ENCODE measurements around the gene FLNB. TPM values are rescaled to one million over a fixed set of nuclear protein-coding genes. Genes with fewer than 3 reads are reported as not detected.
A peak's percentile ranks its signal among the peaks of the same experiment; 100 is the strongest.

FLNB gene
- total RNA-seq, 1 experiment from 2014 or later: 580 TPM

DNA sequence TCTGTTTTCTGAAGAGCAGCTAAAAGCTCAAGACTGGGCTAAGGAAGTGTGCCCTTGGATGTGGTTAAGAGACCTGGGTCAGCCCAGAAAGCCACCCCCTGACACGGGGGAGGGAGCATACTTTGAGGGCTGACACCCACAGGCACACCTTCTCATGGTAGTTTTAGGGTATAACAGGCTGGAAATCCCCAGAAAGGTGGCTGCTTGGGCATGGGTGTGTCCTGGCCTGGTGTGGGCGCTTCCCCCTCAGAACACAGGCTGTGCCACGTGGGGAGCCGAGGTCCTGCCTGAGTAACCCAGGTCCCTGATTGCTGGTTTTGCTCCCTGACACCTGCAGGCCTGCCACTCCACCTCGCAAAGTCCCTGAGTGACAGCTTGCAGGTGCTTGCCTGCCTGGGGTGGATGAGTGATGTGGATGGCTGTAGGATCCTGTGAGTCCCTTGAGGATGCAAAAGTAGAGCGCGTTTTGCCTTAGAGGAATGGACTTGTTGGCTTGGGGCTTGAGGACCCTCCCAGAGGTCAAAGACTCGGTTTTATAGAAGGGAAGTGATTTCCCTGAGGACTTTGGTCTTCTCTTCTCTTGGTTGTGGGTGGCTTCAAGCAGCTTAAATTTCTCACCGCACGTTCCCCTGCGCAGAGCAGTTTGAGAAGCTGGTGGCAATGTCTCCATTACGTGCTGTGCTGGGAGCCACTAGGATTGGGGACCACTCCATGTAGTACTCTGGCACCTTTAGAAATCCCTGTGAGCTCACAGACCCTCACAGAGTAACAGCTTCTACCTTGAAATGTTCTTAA is 108.1 kb downstream of the FLNB start:
- no peak for DNase-seq (ENCODE audit: unreplicated experiment)
- no peak overlapping the region for H3K27ac Mint-ChIP-seq (ENCODE audit: low read depth, unreplicated experiment)
- peaks cover 98% of the 10 kb centered on the region for H3K36me3 Mint-ChIP-seq (ENCODE audit: insufficient read depth, unreplicated experiment)
- CTCF ChIA-PET: no interaction called here
- no peaks in the 10 kb centered on the region for H3K4me1 Mint-ChIP-seq (ENCODE audit: insufficient read depth, unreplicated experiment)
- BruUV-seq (replicated peaks): no TSS peak
- intact Hi-C loops (cut with micrococcal nuclease): no loop called here
- H3K4me3 Mint-ChIP-seq (ENCODE audit: unreplicated experiment): no peak overlapping the region
- no peaks in the 10 kb centered on the region for H3K9me3 Mint-ChIP-seq (ENCODE audit: unreplicated experiment)
- TF ChIP-seq, protein P1, sequence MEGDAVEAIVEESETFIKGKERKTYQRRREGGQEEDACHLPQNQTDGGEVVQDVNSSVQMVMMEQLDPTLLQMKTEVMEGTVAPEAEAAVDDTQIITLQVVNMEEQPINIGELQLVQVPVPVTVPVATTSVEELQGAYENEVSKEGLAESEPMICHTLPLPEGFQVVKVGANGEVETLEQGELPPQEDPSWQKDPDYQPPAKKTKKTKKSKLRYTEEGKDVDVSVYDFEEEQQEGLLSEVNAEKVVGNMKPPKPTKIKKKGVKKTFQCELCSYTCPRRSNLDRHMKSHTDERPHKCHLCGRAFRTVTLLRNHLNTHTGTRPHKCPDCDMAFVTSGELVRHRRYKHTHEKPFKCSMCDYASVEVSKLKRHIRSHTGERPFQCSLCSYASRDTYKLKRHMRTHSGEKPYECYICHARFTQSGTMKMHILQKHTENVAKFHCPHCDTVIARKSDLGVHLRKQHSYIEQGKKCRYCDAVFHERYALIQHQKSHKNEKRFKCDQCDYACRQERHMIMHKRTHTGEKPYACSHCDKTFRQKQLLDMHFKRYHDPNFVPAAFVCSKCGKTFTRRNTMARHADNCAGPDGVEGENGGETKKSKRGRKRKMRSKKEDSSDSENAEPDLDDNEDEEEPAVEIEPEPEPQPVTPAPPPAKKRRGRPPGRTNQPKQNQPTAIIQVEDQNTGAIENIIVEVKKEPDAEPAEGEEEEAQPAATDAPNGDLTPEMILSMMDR (IDR thresholded peaks at IDR 0.05; ENCODE audit: unreplicated experiment): no peak
- POLR2A ChIA-PET: interaction anchor here (0.6 kb wide), 1 partner anchor 24 kb away, joined by 3 read pairs; no protein-coding TSS in a partner anchor
- H3K27me3 Mint-ChIP-seq (ENCODE audit: insufficient read depth, unreplicated experiment): no peaks in the 10 kb centered on the region

DNA sequence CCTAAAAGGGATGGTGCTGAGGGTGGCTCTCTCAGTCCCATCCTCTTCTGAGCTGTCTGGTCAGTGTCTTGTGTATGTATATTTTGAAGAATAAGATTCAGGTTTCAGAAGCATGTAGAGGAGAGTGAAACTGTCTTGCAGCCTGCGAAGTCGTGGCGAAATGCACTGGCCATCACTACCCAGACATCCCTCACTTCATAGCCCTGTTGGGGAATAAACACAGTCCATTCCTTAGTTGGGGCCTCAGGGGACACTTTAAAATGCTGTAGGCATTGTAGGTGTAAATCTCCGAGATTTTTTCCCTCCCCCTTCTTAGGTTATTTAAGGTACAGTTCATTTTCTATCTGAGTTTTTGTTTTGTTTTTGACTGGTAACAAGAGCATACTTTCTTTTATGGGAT is 108.8 kb downstream of the FLNB start:
- ChIA-PET CTCF (interaction anchor here (0.7 kb wide), 2 partner anchors 94 to 97 kb away, joined by 3 read pairs; no protein-coding TSS in a partner anchor), POLR2A (no interaction called here)
- TF ChIP-seq, protein P1 (IDR thresholded peaks at IDR 0.05; ENCODE audit: unreplicated experiment): no peak
- Mint-ChIP-seq H3K4me1 (ENCODE audit: insufficient read depth, unreplicated experiment) (no peaks in the 10 kb centered on the region), H3K4me3 (ENCODE audit: unreplicated experiment) (no peak overlapping the region), H3K27me3 (ENCODE audit: insufficient read depth, unreplicated experiment) (no peaks in the 10 kb centered on the region), H3K27ac (ENCODE audit: low read depth, unreplicated experiment) (peak overlapping the region; percentile 31), H3K9me3 (ENCODE audit: unreplicated experiment) (no peaks in the 10 kb centered on the region), H3K36me3 (ENCODE audit: insufficient read depth, unreplicated experiment) (peaks cover 99% of the 10 kb centered on the region)
- intact Hi-C loops (cut with micrococcal nuclease): no loop called here
- no peak for DNase-seq (ENCODE audit: unreplicated experiment)
- no TSS peak for BruUV-seq (replicated peaks)

DNA sequence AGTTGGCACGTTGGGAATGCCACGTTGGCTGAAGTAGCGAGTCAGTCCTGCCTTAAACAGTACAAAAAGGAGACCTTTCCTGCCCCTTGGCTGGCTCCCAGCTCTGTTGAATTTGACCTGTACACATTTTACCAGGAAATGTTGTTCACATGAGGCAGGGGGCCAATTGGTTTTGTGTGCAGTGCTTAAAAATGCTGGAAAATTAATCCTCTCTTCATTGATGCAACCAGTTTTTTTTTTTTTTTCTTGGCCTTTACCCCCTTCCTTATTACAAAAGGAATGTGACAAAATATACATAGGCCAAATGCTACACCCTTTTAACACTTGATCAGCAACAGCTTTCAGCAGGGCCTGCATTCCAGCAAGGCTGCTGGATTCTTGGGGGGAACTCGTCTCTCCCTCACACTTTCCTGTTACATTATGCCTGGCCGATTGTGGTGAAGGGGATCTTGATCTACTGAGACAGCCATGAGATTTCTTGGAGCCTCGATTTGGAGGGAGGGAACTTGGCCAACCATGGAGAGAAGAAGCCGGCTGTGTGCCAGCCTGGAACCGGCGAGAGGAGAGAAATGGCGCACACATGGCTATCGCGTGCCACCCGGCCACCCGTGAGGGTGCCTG is 109.4 kb downstream of the FLNB start:
- H3K4me3 Mint-ChIP-seq (ENCODE audit: unreplicated experiment): no peak overlapping the region
- ChIA-PET POLR2A (no interaction called here), CTCF (interaction anchor here (0.7 kb wide), 3 partner anchors 37 to 98 kb away, joined by 3 read pairs; no protein-coding TSS in a partner anchor)
- TF ChIP-seq, protein P1 (IDR thresholded peaks at IDR 0.05; ENCODE audit: unreplicated experiment): no peak
- BruUV-seq (replicated peaks): no TSS peak
- no peaks in the 10 kb centered on the region for H3K27me3 Mint-ChIP-seq (ENCODE audit: insufficient read depth, unreplicated experiment)
- no peak for DNase-seq (ENCODE audit: unreplicated experiment)
- no peaks in the 10 kb centered on the region for H3K9me3 Mint-ChIP-seq (ENCODE audit: unreplicated experiment)
- intact Hi-C loops (cut with micrococcal nuclease): no loop called here
- H3K27ac Mint-ChIP-seq (ENCODE audit: low read depth, unreplicated experiment): peak overlapping the region; percentile 31
- H3K36me3 Mint-ChIP-seq (ENCODE audit: insufficient read depth, unreplicated experiment): peaks cover 100% of the 10 kb centered on the region
- H3K4me1 Mint-ChIP-seq (ENCODE audit: insufficient read depth, unreplicated experiment): no peaks in the 10 kb centered on the region

DNA sequence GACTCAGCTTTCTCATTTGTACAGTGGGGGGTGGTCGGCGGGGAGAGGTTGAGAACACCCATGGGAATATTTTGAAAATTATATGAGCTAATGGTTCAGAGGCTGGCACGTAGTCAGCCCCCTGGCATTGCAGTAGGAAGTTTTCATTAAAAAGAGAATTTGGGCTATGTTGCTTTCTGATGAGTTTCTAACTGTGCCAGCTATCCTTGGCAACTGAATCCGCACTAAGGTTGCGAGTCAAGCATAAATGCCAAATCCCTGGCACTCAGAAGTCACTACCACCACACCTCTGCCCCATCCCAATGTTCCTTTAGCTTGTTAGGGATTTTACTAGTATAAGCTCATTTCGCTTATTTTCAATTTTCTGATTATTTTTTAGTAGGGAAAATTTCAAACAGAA is 111.0 kb downstream of the FLNB start:
- TF ChIP-seq, protein P1 (IDR thresholded peaks at IDR 0.05; ENCODE audit: unreplicated experiment): no peak
- no TSS peak for BruUV-seq (replicated peaks)
- intact Hi-C loops (cut with micrococcal nuclease): no loop called here
- CTCF ChIA-PET: interaction anchor here (0.6 to 2.3 kb wide), 7 partner anchors 13 to 222 kb away, joined by 3 to 7 read pairs (median 3); partner anchors contain the start of gene FLNB
- H3K27me3 Mint-ChIP-seq (ENCODE audit: insufficient read depth, unreplicated experiment): no peaks in the 10 kb centered on the region
- peaks cover 100% of the 10 kb centered on the region for H3K36me3 Mint-ChIP-seq (ENCODE audit: insufficient read depth, unreplicated experiment)
- no peak overlapping the region for H3K27ac Mint-ChIP-seq (ENCODE audit: low read depth, unreplicated experiment)
- H3K4me3 Mint-ChIP-seq (ENCODE audit: unreplicated experiment): no peak overlapping the region
- H3K4me1 Mint-ChIP-seq (ENCODE audit: insufficient read depth, unreplicated experiment): no peaks in the 10 kb centered on the region
- POLR2A ChIA-PET: interaction anchor here (0.7 to 2.9 kb wide), 2 partner anchors 9 to 20 kb away, joined by 3 to 10 read pairs; no protein-coding TSS in a partner anchor
- H3K9me3 Mint-ChIP-seq (ENCODE audit: unreplicated experiment): no peaks in the 10 kb centered on the region
- no peak for DNase-seq (ENCODE audit: unreplicated experiment)
